GM23338 (cell line): ENCODE measurements around the gene FASLG. TPM values are rescaled to one million over a fixed set of nuclear protein-coding genes. Genes with fewer than 3 reads are reported as not detected.
"Not testable (repeated sequence)": the region's sequence is repeated elsewhere in the genome, so short reads cannot be mapped to it uniquely, and the experiment has no call there.

Experiments
- ATAC-seq: fragments of 200-7000 bp; cut with Tn5 transposase; 3 replicates; pipeline ENCODE4 v1.9.1; 2020
- DNase-seq: peaks from one replicate; pipeline ENCODE4 v3.0.0-alpha.2; 2015; ENCODE audit warnings: low spot score
- H2AFZ ChIP-seq: fragments of 200-600 bp; sonication (generic); 2 replicates; pipeline ENCODE4 v1.8.0; 2016; ENCODE audit warnings: antibody characterized with exemption, mild to moderate bottlenecking, moderate library complexity
- H3F3A ChIP-seq: fragments of 200-600 bp; sonication (generic); replicated peaks from 2 replicates; pipeline ENCODE4 v1.8.0; 2017; ENCODE audit warnings: antibody characterized with exemption, mixed run types, low read depth
- H3K27ac ChIP-seq: fragments of 200-600 bp; sonication (generic); 2 replicates; pipeline ENCODE4 v1.6.1; 2016; ENCODE audit warnings: low read depth
- H3K27me3 ChIP-seq: fragments of 200-600 bp; sonication (generic); 2 replicates; pipeline ENCODE4 v1.8.0; 2016; ENCODE audit warnings: mild to moderate bottlenecking, mixed run types, moderate library complexity; ENCODE audit not compliant: insufficient read depth
- H3K36me3 ChIP-seq: fragments of 200-600 bp; sonication (generic); 2 replicates; pipeline ENCODE4 v1.8.0; 2016; ENCODE audit warnings: mild to moderate bottlenecking; ENCODE audit not compliant: insufficient read depth
- H3K4me1 ChIP-seq: fragments of 200-600 bp; sonication (generic); 2 replicates; pipeline ENCODE4 v1.8.0; 2016; ENCODE audit warnings: mild to moderate bottlenecking, moderate library complexity; ENCODE audit not compliant: insufficient read depth
- H3K4me2 ChIP-seq: fragments of 200-600 bp; sonication (generic); 2 replicates; pipeline ENCODE4 v1.7.1; 2017; ENCODE audit warnings: mixed run types
- H3K4me3 ChIP-seq: fragments of 200-600 bp; sonication (generic); 2 replicates; pipeline ENCODE4 v1.6.1; 2016; ENCODE audit warnings: mixed run types
- H3K79me2 ChIP-seq: fragments of 200-600 bp; sonication (generic); replicated peaks from 2 replicates; pipeline ENCODE4 v1.8.0; 2017; ENCODE audit warnings: mild to moderate bottlenecking; ENCODE audit not compliant: insufficient read depth
- H3K9me2 ChIP-seq: fragments of 200-600 bp; sonication (generic); 2 replicates; pipeline ENCODE4 v1.8.0; 2017; ENCODE audit not compliant: insufficient read depth
- H4K20me1 ChIP-seq: fragments of 200-600 bp; sonication (generic); replicated peaks from 2 replicates; pipeline ENCODE4 v1.8.0; 2017; ENCODE audit warnings: mild to moderate bottlenecking; ENCODE audit not compliant: insufficient read depth
- H3K27ac Mint-ChIP-seq: 2 replicates; pipeline ENCODE4 v1.8.0; 2020; ENCODE audit warnings: inconsistent platforms, mild to moderate bottlenecking, moderate library complexity, mixed read lengths
- H3K27me3 Mint-ChIP-seq: 3 replicates; pipeline ENCODE4 v1.8.0; 2022; ENCODE audit warnings: low read depth, mild to moderate bottlenecking, moderate library complexity, mixed read lengths, inconsistent platforms; ENCODE audit not compliant: insufficient read depth, poor library complexity
- H3K36me3 Mint-ChIP-seq: 3 replicates; pipeline ENCODE4 v1.8.0; 2021; ENCODE audit warnings: low read depth, mild to moderate bottlenecking, inconsistent platforms, moderate library complexity, mixed read lengths
- H3K4me1 Mint-ChIP-seq: 3 replicates; pipeline ENCODE4 v1.8.0; 2020; ENCODE audit warnings: mild to moderate bottlenecking, inconsistent platforms, mixed read lengths
- H3K4me3 Mint-ChIP-seq: 3 replicates; pipeline ENCODE4 v1.8.0; 2021; ENCODE audit warnings: moderate library complexity, mild to moderate bottlenecking, inconsistent platforms, mixed read lengths
- H3K9me3 Mint-ChIP-seq: 3 replicates; pipeline ENCODE4 v1.8.0; 2020; ENCODE audit warnings: moderate library complexity, mild to moderate bottlenecking, inconsistent platforms, mixed read lengths
- CREB1 ChIP-seq: fragments of 250-450 bp; sonication (Bioruptor Pico); IDR thresholded peaks from 2 replicates; pipeline ENCODE4 v1.5.0; 2020; ENCODE audit warnings: low read depth, mild to moderate bottlenecking, moderate library complexity
- EZH2 ChIP-seq: fragments of 200-600 bp; sonication (generic); IDR thresholded peaks from one replicate; pipeline ENCODE4 v1.8.0; 2017; ENCODE audit warnings: antibody characterized with exemption, mild to moderate bottlenecking, low read depth; ENCODE audit not compliant: unreplicated experiment
- EZH2phosphoT487 ChIP-seq: fragments of 200-600 bp; sonication (generic); IDR thresholded peaks from one replicate; pipeline ENCODE4 v1.8.1; 2018; ENCODE audit warnings: antibody characterized with exemption; ENCODE audit not compliant: unreplicated experiment
- POLR2AphosphoS5 ChIP-seq: IDR thresholded peaks from 2 replicates; pipeline ENCODE4 v1.6.1; 2016; ENCODE audit warnings: antibody characterized with exemption, low read depth
- REST ChIP-seq: IDR thresholded peaks from one replicate; pipeline ENCODE4 v1.6.1; 2018; ENCODE audit warnings: antibody characterized with exemption; ENCODE audit not compliant: unreplicated experiment
- STAT1 ChIP-seq: IDR thresholded peaks from one replicate; pipeline ENCODE4 v1.6.1; 2016; ENCODE audit warnings: antibody characterized with exemption; ENCODE audit not compliant: unreplicated experiment
- ZNF114 ChIP-seq: fragments of 250-450 bp; sonication (Bioruptor Pico); IDR thresholded peaks from 2 replicates; pipeline ENCODE4 v1.5.0; 2020; ENCODE audit warnings: mild to moderate bottlenecking, moderate library complexity
- polyA plus RNA-seq: library from polyadenylated mRNA; unstranded; fragments of >200 nt; fragmentation: Nextera tagmentation; extraction: Ambion mirVana; gene quantifications from 2 replicates; pipeline ENCODE4 v1.2.1, GENCODE V29; 2016
- total RNA-seq: library from RNA; depleted of rRNA; stranded (reverse); fragments of >200 nt; shearing (Covaris generic); gene quantifications from 2 replicates; pipeline ENCODE4 v1.2.3, GENCODE V29; 2014

FASLG gene
- total and polyA plus RNA-seq, 2 experiments from 2014 or later: not detected

GRCh38 chr1:172686143-172686542 is 27.2 kb downstream of the FASLG start:
- Histone ChIP-seq H3K4me1 (no peaks in the 10 kb centered on the region), H3K27ac (no peak overlapping the region), H3F3A (no peaks in the 10 kb centered on the region), H3K79me2 (no peaks in the 10 kb centered on the region), H4K20me1 (no peaks in the 10 kb centered on the region), H3K4me2 (no peak overlapping the region), H3K4me3 (no peak overlapping the region), H3K27me3 (no peaks in the 10 kb centered on the region), H2AFZ (no peak overlapping the region), H3K36me3 (no peaks in the 10 kb centered on the region), H3K9me2 (no peaks in the 10 kb centered on the region)
- ATAC-seq (no peak), DNase-seq (no peak)
- TF ChIP-seq CREB1 (CRISPR knock-in tag) (no peak), EZH2 (no peak)
- H3K27ac Mint-ChIP-seq: no peak overlapping the region
- peaks cover 12% of the 10 kb centered on the region; the same call in 2 of the 3 replicates for H3K4me1 Mint-ChIP-seq
- H3K4me3 Mint-ChIP-seq: no peak overlapping the region
- H3K9me3 Mint-ChIP-seq: no peaks in the 10 kb centered on the region
- no peaks in the 10 kb centered on the region for H3K27me3 Mint-ChIP-seq
- no peaks in the 10 kb centered on the region for H3K36me3 Mint-ChIP-seq

GRCh38 chr1:172688428-172689085 is 29.7 kb downstream of the FASLG start:
- H3K4me1 Mint-ChIP-seq, H3K27me3 ChIP-seq, H3K4me3 Mint-ChIP-seq, H3K27ac Mint-ChIP-seq, H2AFZ ChIP-seq, H3K36me3 Mint-ChIP-seq, H3K9me2 ChIP-seq, H3F3A ChIP-seq, H3K27me3 Mint-ChIP-seq, H4K20me1 ChIP-seq, H3K9me3 Mint-ChIP-seq, H3K27ac ChIP-seq, DNase-seq, H3K36me3 ChIP-seq, H3K79me2 ChIP-seq, ATAC-seq, H3K4me1 ChIP-seq, H3K4me2 ChIP-seq, H3K4me3 ChIP-seq: not testable (repeated sequence)

GRCh38 chr1:172690925-172691324 is 32.0 kb downstream of the FASLG start:
- not testable (repeated sequence) for H3F3A ChIP-seq, ATAC-seq, H3K36me3 Mint-ChIP-seq

GRCh38 chr1:172697534-172698002 is 38.7 kb downstream of the FASLG start:
- no peaks in the 10 kb centered on the region for H3K9me3 Mint-ChIP-seq
- TF ChIP-seq STAT1 (no peak), EZH2phosphoT487 (no peak), REST (no peak), ZNF114 (CRISPR knock-in tag) (no peak), POLR2AphosphoS5 (no peak)

More at GRCh38 chr1:172690925-172691324, 32.0 kb downstream of the FASLG start:
- H3K4me3 Mint-ChIP-seq, H3K4me1 ChIP-seq, H3K27ac Mint-ChIP-seq, H3K9me3 Mint-ChIP-seq, H3K36me3 ChIP-seq, H3K4me3 ChIP-seq, H3K9me2 ChIP-seq, H3K27ac ChIP-seq, H4K20me1 ChIP-seq, H3K27me3 Mint-ChIP-seq, DNase-seq, H3K79me2 ChIP-seq, H3K4me1 Mint-ChIP-seq, H3K27me3 ChIP-seq, H3K4me2 ChIP-seq, H2AFZ ChIP-seq: not testable (repeated sequence)

More at GRCh38 chr1:172697534-172698002, 38.7 kb downstream of the FASLG start:
- Histone ChIP-seq H3K4me2 (no peak overlapping the region), H2AFZ (peak overlapping the region; percentile 52; the same call in 1 of the 2 replicates), H3K9me2 (0 out of 2 replicates have a peak, but pooled peaks cover 8% of the 10 kb centered on the region), H3K27ac (no peak overlapping the region), H3K4me3 (no peak overlapping the region), H3K79me2 (no peaks in the 10 kb centered on the region), H3F3A (no peaks in the 10 kb centered on the region), H3K4me1 (no peaks in the 10 kb centered on the region), H3K27me3 (no peaks in the 10 kb centered on the region), H3K36me3 (no peaks in the 10 kb centered on the region), H4K20me1 (no peaks in the 10 kb centered on the region)
- ATAC-seq: no peak
- H3K4me3 Mint-ChIP-seq: no peak overlapping the region
- no peaks in the 10 kb centered on the region for H3K27me3 Mint-ChIP-seq
- H3K36me3 Mint-ChIP-seq: no peaks in the 10 kb centered on the region
- no peak for DNase-seq
- peaks cover 2% of the 10 kb centered on the region; the same call in 1 of the 3 replicates for H3K4me1 Mint-ChIP-seq
- no peak overlapping the region for H3K27ac Mint-ChIP-seq
